WTC11 (cell line): ENCODE data around the gene CIAO2A.

ENCODE experiments used
- CBFB ChIP-seq: sonication (generic); formaldehyde crosslinking; IDR thresholded peaks from 2 replicates; pipeline ENCODE4 v1.8.1; 2022; ENCODE audit warnings: mild to moderate bottlenecking, low read depth, missing genetic modification reagents
- ESRRA ChIP-seq: sonication (generic); formaldehyde crosslinking; IDR thresholded peaks from 2 replicates; pipeline ENCODE4 v1.8.1; 2022; ENCODE audit warnings: mild to moderate bottlenecking, missing genetic modification reagents, borderline replicate concordance
- TF ChIP-seq, protein P1 (sequence below): fragments of 200-600 bp; IDR thresholded peaks from 2 replicates; pipeline ENCODE4 v1.8.0; 2022; ENCODE audit warnings: antibody characterized with exemption
- TF ChIP-seq, protein P2 (sequence below): sonication (generic); formaldehyde crosslinking; IDR thresholded peaks from 2 replicates; pipeline ENCODE4 v1.8.0; 2022; ENCODE audit warnings: mild to moderate bottlenecking, missing genetic modification reagents
- TF ChIP-seq, protein P3 (sequence below): sonication (generic); formaldehyde crosslinking; IDR thresholded peaks from 2 replicates; pipeline ENCODE4 v1.8.1; 2022; ENCODE audit warnings: mild to moderate bottlenecking, moderate library complexity, missing genetic modification reagents
- TF ChIP-seq, protein P4 (sequence below): sonication (generic); formaldehyde crosslinking; IDR thresholded peaks from 2 replicates; pipeline ENCODE4 v1.8.1; 2022; ENCODE audit warnings: missing genetic modification reagents, borderline replicate concordance

DNA sequence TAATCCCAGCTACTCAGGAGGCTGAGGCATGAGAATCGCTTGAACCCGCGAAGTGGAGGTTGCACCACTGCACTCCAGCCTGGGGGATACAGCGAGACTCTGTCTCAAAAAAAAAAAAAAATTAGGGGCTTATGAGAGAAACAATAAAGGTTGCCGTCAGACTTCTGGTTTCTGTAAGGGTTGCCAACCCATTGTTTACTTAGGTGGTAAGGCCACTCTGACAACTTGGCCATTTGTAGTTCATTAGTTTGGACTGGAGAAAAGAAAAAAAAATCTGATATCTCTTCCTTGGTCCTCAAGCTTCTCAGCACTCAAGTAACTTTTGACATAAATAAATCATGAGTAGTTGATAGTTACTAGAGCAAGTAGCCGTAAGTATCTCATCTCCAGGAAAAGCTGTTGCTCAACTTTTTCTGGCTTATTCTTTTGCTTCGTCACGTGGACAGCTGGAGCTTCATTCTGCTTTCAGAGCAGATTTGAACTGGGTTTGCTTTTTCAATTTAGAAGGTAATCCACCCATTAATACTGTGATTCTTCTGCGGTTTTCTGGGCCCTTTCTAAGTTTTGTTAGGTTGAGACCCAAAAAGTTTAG is 11.6 kb upstream of the CIAO2A start:
- TF ChIP-seq, protein P1, sequence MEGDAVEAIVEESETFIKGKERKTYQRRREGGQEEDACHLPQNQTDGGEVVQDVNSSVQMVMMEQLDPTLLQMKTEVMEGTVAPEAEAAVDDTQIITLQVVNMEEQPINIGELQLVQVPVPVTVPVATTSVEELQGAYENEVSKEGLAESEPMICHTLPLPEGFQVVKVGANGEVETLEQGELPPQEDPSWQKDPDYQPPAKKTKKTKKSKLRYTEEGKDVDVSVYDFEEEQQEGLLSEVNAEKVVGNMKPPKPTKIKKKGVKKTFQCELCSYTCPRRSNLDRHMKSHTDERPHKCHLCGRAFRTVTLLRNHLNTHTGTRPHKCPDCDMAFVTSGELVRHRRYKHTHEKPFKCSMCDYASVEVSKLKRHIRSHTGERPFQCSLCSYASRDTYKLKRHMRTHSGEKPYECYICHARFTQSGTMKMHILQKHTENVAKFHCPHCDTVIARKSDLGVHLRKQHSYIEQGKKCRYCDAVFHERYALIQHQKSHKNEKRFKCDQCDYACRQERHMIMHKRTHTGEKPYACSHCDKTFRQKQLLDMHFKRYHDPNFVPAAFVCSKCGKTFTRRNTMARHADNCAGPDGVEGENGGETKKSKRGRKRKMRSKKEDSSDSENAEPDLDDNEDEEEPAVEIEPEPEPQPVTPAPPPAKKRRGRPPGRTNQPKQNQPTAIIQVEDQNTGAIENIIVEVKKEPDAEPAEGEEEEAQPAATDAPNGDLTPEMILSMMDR, result no peak
- no peak for TF ChIP-seq ESRRA (CRISPR knock-in tag)
- TF ChIP-seq, protein P2, sequence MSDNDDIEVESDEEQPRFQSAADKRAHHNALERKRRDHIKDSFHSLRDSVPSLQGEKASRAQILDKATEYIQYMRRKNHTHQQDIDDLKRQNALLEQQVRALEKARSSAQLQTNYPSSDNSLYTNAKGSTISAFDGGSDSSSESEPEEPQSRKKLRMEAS (CRISPR knock-in tag), result no peak
- TF ChIP-seq CBFB, result no peak
- TF ChIP-seq, protein P3, sequence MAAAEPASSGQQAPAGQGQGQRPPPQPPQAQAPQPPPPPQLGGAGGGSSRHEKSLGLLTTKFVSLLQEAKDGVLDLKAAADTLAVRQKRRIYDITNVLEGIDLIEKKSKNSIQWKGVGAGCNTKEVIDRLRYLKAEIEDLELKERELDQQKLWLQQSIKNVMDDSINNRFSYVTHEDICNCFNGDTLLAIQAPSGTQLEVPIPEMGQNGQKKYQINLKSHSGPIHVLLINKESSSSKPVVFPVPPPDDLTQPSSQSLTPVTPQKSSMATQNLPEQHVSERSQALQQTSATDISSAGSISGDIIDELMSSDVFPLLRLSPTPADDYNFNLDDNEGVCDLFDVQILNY (CRISPR knock-in tag), result no peak
- TF ChIP-seq, protein P4, sequence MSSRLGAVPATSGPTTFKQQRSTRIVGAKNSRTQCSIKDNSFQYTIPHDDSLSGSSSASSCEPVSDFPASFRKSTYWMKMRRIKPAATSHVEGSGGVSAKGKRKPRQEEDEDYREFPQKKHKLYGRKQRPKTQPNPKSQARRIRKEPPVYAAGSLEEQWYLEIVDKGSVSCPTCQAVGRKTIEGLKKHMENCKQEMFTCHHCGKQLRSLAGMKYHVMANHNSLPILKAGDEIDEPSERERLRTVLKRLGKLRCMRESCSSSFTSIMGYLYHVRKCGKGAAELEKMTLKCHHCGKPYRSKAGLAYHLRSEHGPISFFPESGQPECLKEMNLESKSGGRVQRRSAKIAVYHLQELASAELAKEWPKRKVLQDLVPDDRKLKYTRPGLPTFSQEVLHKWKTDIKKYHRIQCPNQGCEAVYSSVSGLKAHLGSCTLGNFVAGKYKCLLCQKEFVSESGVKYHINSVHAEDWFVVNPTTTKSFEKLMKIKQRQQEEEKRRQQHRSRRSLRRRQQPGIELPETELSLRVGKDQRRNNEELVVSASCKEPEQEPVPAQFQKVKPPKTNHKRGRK, result no peak
